T-helper 2 cell (primary cell): Measurements from ENCODE around the gene PREB.
A peak's percentile ranks its signal among the peaks of the same experiment; 100 is the strongest.

ENCODE experiments used
- DNase-seq, 5 experiments: peaks; one replicate each; pipeline versions ENCODE4 v3.0.0 to v3.0.0-alpha.2; 2012 to 2022

The PREB gene

DNA sequence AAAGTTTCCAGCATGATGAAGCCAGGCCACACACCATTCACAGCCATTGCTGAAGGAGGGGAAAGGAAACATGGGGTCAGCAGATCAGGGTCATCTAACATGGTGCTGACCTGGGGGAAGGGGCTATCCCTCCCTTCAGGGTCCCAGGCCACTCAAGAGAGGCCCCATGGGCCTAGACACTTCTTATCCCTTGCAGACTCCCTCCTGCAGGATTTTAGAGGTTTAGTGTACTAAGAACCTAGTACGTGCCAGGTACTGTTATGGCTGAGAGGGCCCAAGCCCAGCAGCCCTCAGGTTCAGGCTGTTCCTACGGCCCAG is 39.0 kb downstream of the PREB start:
- DNase-seq: no peak

DNA sequence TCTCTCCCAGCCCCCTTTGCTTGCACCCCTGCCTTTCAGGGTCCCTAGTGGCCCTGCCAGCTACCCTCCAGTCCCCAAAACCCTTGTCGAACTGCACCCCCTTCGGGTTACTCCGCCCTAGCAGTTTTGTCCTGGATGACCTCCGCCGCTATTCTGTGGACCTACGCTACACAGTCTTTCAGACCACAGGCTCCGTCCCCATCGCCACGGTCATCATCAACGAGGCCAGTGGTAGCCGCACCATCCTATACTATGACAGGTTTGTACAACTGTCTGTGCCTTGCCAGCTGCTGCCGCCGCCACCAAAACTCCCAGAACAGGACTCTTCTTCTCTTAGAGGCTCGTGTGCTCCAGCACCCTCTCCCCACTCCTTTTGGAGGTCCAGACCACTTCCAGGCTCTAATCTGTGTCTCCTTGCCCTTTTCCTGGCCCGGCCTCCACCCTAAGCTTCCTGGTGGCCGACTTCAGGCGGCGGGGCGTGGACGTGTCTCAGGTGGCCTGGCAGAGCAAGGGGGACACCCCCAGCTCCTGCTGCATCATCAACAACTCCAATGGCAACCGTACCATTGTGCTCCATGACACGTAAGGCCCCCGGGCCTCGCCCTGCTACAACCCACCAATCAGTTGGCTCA is 40.0 kb downstream of the PREB start:
- no peak for DNase-seq

DNA sequence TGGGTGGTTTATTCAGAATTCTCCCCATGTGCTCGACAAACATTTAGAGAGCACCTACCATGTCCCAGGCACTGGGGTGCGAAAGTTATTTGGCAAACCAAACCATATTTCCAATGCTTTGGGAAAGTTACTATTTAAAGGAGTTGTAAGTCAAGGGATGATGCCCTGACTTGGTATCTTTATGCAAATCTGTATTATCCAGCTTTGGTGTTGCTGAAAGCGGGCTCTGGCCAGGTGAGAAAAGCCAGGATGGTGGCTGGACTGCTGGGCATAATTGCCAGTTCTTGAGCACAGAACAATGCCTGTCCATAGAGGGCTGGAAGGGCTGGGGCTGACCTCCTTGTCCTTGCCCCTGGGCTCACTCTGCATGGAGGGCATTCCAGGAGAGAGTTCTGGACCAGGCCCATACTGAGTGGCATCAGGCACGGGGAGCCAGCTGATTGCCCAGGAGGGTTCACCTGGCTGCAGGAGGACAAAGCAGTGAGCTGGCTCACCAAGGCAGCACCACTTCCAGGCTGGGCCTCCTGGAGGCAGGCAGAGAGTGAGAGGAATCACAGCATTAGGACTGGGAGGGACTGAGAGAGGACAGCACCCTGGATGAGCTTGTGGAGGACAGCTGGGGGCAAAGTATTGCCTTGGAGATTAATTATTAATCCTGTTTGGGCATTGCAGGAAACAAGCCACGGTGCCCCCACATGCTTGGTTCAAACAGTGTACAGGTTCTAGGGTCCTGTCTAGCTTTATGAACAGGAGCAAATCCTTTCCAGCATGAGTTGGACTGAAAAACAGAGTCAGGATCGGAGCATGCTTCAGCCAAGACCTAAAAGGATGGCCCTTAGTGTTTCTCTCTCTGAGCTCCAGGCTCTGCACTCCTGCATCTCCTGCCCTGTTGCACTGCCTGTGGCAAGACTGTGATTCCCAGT is 40.7 kb downstream of the PREB start:
- DNase-seq: no peak

DNA sequence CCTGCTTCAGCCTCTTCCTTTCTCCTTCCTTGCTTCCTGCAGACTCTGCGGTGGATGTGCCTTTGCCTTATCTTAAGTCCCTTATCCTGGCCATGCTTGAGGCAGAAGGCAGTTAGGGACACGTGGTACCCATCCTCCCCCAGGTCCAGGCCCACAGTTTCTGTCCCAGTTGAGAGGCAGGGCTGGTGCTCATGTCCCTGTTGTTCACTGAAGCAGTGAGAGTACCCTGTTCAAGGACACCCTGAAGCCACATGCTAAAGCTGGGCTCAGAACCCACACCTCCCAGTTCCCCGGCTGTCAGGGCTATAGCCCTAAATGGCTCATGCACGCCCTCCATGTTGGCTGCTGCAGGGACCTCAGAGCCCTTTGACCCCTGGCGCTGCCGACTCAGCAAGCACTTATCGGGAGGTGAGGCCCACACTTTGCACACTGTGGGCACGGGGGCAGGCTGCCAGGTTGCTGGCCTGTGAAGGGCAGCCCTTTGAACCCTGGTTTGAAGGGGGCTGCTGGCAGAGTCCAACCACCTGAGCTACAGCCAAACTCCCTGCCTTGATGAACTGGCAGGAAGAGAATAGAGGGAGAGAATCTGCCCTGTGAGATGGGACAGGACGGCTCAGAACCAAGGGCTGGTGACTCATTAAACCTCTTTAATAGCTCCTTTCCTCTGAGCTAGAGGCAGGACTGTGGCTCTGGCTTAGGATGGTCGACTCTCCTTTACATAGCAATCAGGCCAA is 41.6 kb downstream of the PREB start:
- no peak for DNase-seq

DNA sequence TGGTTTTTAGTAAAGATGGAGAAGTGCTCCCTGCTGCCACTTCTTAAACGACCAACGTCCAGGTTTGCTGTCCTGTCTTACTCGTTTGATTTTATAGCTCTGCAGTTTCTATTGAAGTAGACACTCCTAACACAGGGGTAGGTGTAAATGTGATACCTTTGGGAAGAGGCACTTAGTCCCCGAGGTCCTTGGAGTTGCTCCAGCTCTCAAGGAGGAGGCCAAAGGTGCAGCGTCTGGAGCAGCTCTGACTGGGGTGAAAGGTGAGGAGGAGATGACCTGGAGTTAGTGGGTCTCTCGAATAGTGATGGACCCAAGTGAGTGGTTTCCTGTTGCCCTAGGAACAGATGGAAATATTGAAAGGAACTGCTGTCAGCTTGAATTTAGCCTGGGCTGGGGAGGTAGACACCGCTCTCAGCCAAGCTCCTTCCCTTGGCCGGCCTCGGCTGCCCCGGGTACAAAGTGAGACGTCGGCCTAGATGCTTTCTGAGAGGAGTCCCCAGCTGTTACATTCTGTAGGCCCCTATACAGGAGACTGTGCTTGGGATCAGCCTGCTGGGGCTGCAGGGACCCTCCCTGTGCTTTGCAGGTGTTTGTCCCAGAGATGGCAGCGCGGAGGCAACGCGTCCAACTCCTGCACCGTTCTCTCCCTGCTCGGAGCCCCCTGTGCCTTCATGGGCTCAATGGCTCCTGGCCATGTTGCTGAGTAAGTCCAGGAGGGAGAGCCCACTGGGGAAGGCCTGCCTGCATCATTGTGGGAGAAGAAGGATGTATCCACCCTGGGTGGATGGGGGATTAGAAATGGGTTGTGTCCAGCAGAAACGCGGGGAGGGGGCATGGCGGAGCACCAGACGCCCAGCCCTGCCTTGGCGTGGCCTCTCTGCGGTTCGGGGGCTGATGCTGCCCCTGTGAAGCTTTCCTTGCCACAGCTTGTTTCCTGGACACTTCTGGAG is 42.4 kb downstream of the PREB start:
- no peak for DNase-seq

DNA sequence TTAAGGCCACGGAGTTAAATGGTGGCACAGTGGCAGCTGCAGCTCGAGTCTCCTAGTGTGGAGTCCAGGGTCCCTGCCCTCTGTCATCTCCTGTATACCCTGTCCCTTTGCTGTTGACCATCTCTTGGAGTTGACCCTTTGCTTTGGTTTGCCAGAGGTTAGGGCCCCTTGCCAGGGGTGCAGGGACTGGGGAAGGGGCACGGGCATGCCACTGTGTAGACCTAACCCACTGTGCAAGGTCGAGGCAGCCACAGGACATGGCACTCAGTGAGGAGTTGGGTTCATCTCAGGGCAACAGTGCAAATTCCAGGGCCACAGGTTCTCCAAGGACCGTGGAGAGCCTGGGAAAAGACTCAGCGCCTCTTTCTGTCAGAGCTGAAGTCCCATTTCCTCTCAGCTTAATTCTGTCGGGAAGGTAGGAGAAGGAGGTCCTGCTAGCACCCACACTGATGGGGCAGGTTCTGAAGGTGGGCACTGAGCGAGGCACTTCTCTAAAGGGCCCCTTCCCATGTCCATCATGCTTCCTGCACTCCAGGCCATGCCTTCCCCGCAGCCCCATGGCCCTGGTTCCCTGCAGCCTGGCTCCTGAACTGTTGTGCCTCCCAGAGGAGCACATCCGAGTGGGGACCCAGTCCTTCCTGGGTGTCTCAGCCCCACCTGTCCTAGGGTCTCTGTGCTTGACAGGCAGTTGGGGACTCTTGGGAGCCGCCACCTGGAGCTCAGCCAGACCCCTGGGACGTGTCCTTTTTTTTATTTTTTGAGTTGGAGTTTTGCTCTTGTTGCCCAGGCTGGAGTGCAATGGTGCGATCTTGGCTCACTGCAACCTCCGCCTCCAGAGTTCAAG is 45.1 kb downstream of the PREB start:
- DNase-seq: no peak

DNA sequence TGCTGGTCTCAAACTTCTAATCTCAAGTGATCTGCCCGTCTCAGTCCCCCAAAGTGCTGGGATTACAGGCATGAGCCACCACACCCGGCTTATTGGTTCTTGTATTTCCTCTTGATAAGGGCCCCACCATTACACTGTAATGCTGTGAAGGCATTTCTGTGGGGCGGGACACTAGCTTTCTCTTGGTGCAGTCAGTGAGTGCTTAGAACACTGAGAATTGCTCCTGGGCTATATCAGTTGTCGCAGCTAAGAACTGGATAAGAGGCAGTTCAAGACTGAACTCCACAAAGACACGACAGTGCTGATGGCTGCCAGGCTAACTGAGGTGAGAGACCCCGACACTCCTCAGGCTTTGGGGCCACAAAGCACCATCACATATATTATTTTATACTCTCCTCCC is 45.8 kb downstream of the PREB start:
- no peak for DNase-seq

DNA sequence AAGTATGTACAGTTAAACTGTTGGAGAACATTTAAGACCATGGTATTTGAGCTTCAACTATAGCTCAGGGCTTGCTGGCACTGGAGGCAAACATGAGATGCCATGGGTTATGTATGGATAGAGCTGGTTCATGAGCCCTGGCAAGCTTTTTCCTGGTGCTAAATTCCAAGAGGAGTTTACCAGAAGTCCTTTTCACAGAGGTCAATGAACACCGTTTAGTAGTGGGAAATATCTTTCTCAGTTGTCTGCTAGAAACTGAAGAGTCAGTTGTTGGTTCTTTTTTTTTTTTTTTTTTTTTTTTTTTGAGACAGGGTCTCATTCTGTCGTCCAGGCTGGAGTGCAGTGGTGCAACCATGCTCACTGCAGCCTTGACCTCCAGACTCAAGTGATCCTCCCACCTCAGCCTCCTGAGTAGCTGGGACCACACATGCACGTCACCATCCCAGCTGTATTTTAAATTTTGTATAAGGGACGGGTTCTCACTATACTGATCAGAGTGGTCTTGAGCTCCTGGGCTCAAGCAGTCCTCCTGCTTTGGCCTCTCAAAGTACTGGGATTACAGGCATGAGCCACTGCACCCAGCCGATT is 46.5 kb downstream of the PREB start:
- DNase-seq: no peak

DNA sequence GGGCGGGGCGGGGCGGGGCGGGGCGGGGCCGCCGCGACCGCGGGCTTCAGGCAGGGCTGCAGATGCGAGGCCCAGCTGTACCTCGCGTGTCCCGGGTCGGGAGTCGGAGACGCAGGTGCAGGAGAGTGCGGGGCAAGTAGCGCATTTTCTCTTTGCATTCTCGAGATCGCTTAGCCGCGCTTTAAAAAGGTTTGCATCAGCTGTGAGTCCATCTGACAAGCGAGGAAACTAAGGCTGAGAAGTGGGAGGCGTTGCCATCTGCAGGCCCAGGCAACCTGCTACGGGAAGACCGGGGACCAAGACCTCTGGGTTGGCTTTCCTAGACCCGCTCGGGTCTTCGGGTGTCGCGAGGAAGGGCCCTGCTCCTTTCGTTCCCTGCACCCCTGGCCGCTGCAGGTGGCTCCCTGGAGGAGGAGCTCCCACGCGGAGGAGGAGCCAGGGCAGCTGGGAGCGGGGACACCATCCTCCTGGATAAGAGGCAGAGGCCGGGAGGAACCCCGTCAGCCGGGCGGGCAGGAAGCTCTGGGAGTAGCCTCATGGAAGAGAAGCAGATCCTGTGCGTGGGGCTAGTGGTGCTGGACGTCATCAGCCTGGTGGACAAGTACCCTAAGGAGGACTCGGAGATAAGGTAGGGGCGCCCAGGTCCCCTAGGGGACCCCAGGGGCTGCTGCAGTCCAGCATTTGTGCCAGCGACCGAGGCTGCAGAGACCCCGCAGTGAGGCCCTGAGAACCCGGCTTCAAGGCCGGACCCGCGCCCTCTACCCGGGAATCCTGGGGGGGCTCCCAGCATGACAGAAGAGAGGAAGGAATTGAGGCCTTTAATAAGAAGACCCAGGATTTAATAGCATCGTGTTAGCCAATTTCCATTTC is 47.5 kb downstream of the PREB start, which contains the start of gene KHK:
TSS of gene KHK (plus strand) at position 49 of the 870 bp plus-strand sequence. CDS start at position 537, 488 bp downstream.
- no peak for DNase-seq

DNA sequence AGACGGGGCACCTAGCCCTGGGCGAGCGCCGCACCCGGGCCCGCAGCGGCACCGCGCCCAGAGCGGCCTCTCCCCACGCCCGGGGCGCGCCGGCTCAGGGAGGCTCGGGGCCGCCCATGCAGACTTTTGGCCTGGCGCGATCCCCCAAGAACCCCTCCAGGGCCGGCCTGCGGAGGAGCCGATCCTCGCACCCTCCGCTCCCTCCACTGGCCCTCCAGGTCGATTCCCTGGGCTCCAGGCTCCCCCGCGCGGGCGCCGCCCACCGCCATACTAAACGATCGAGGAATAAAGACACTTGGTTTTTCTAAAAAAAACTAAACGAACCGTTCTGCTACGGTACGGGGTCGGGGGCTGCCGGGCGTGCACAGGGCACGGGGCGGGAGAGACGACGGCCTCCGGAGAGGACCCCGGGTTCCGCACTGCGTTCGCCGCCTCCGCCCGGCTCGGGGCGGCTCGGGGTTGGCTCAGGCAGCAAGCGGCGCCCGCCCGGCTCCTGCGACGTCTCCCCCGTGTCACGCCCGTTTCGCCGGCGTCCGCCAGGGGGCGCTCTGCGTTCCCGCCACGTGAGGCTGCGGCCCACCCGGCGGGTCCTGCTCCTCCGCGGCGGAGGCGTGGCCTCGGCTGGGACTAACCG is 48.2 kb downstream of the PREB start:
- DNase-seq: peak; percentile 95 to 98 (median 97)

DNA sequence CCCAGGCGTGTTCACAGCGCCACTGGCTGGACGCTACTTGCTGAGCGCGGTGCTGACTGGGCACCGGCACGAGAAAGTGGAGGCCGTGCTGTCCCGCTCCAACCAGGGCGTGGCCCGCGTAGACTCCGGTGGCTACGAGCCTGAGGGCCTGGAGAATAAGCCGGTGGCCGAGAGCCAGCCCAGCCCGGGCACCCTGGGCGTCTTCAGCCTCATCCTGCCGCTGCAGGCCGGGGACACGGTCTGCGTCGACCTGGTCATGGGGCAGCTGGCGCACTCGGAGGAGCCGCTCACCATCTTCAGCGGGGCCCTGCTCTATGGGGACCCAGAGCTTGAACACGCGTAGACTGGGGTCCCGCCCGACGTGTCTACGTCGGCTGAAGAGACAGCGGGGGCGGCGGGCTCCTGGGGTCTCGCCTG is 48.8 kb downstream of the PREB start:
- DNase-seq: peak in 1 of 5 experiments; percentile 51

DNA sequence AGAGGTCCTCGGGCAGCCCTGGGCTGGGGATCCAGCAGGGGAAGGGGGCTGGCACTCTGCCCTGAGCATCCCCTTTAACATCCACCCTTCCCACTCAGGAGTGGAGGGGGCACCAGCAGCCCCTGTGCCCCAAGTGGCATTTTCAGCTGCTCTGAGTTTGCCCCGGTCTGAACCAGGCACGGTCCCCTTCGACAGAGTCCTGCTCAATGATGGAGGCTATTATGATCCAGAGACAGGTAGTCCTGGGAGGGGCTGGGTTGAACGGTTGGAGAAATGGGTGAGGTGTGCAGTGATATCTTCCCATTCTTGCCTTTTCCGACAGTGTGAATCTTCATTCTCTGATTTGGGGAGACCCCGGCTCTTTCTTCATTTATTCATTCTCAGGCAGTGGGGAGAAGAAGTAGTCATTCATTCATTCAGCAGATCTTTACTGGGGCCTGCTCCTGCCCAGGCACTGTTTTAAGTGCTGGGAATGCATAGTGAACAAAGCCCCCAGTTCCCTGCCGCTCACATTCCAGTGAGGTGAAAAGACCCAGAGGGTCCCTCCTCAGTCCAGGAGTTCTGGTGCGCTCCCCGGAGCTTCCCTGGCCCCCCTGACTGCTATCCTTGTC is 49.3 kb downstream of the PREB start:
- DNase-seq: no peak

DNA sequence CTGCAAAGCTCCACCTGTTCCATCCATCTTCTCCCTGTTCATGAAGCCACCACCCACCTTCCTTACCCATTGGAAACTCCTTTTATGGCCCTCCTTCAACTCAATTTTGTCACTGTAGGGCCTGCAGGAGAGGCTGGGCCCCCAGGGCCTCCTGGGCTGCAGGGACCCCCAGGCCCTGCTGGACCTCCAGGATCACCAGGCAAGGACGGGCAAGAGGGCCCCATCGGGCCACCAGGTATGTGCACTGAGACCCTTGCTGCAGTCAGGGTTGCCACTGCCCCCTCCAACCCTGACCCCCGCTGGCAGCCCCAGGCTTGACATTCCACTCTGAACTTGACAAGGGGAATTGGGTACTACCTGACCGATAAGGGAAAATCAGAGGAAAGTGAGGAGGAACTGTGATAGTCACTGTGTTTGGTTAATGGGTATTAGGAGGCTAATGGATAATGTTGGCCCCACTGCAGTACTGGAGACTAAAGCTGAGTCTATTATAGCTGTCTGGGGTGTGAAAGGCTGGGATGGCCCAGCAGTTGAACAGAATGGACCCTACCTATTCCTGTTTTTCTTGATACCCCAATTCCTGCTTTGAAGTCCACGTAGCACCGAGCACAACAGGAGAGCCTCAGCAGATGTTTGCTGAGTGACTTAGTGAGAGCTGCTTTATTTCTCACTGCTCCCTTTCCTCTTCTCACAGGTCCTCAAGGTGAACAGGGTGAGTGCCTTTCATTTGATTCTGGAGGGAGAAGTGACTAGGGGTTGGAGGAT is 50.0 kb downstream of the PREB start:
- no peak for DNase-seq

DNA sequence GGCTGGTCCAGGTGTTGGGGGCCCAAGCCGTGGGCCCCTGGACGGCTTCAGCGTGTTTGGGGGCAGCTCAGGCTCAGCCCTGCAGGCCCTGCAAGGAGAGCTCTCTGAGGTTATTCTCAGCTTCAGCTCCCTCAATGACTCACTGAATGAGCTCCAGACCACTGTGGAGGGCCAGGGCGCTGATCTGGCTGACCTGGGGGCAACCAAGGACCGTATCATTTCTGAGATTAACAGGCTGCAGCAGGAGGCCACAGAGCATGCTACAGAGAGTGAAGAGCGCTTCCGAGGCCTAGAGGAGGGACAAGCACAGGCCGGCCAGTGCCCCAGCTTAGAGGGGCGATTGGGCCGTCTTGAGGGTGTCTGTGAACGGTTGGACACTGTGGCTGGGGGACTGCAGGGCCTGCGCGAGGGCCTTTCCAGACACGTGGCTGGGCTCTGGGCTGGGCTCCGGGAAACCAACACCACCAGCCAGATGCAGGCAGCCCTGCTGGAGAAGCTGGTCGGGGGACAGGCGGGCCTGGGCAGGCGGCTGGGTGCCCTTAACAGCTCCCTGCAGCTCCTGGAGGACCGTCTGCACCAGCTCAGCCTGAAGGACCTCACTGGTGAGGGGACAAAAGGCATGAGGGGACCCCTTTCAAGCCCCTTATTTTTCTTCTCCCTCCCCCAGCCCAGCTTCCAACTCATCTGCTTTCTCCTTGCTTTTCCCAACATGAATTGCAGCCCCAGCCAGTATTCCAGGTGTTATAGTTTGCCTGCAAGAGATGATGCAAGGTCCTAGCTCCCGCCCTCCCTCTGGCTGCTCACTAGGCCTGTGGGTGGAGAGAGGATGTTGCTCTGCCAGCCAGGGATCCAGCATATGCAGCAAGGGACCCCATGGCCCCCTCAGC is 50.8 kb downstream of the PREB start:
- DNase-seq: no peak

DNA sequence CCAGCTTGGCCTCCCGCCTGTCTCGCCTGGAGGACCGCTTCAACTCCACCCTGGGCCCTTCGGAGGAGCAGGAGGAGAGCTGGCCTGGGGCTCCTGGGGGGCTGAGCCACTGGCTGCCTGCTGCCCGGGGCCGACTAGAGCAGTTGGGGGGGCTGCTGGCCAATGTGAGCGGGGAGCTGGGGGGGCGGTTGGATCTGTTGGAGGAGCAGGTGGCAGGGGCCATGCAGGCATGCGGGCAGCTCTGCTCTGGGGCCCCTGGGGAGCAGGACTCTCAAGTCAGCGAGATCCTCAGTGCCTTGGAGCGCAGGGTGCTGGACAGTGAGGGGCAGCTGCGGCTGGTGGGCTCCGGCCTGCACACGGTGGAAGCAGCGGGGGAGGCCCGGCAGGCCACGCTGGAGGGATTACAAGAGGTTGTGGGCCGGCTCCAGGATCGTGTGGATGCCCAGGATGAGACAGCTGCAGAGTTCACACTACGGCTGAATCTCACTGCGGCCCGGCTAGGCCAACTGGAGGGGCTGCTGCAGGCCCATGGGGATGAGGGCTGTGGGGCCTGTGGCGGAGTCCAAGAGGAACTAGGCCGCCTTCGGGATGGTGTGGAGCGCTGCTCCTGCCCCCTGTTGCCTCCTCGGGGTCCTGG is 51.5 kb downstream of the PREB start:
- DNase-seq: no peak

DNA sequence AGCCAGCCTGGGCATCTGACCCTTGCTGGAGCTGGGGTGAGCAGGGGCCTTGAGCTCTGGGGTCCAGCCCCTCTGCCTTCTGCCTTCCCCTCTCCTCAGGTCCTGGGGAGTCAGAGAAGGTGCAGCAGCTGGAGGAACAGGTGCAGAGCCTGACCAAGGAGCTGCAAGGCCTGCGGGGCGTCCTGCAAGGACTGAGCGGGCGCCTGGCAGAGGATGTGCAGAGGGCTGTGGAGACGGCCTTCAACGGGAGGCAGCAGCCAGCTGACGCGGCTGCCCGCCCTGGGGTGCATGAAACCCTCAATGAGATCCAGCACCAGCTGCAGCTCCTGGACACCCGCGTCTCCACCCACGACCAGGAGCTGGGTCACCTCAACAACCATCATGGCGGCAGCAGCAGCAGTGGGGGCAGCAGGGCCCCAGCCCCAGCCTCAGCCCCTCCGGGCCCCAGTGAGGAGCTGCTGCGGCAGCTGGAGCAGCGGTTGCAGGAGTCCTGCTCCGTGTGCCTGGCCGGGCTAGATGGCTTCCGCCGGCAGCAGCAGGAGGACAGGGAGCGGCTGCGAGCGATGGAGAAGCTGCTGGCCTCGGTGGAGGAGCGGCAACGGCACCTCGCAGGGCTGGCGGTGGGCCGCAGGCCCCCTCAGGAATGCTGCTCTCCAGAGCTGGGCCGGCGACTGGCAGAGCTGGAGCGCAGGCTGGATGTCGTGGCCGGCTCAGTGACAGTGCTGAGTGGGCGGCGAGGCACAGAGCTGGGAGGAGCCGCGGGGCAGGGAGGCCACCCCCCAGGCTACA is 52.3 kb downstream of the PREB start:
- no peak for DNase-seq
